Measurements from ENCODE around the gene WSCD1.

WSCD1 gene

GRCh38 chr17:6048486-6048885, 21.7 kb upstream of the WSCD1 start:
- Histone ChIP-seq H3K27ac (ENCODE audit: low read length) (no peak overlapping the region), H3K4me2 (ENCODE audit: low read length) (no peak overlapping the region), H3K9me3 (ENCODE audit: insufficient read depth, low read length) (no peaks in the 10 kb centered on the region), H4K20me1 (ENCODE audit: insufficient read depth, low read length) (no peaks in the 10 kb centered on the region), H3K4me1 (ENCODE audit: low read length) (no peaks in the 10 kb centered on the region), H3K36me3 (replicated peaks; ENCODE audit: low read depth, low read length) (no peaks in the 10 kb centered on the region), H2AFZ (ENCODE audit: low read depth, low read length) (no peak overlapping the region), H3K79me2 (ENCODE audit: low read length) (no peaks in the 10 kb centered on the region), H3K9ac (ENCODE audit: low read length) (no peak overlapping the region), H3K27me3 (ENCODE audit: low read depth, low read length) (no peaks in the 10 kb centered on the region), H3K4me3 (ENCODE audit: low read length) (no peak overlapping the region)
- TF ChIP-seq EZH2phosphoT487 (IDR thresholded peaks at IDR 0.05; ENCODE audit: low read depth) (no peak), CTCF (IDR thresholded peaks at IDR 0.05; ENCODE audit: low read depth, low read length) (no peak)

- H3K27ac ChIP-seq (ENCODE audit: low read length): no peak overlapping the region
- no peaks in the 10 kb centered on the region for H3K4me1 ChIP-seq (ENCODE audit: low read length)
- H2AFZ ChIP-seq (ENCODE audit: low read depth, low read length): no peak overlapping the region
- no peaks in the 10 kb centered on the region for H3K9me3 ChIP-seq (ENCODE audit: insufficient read depth, low read length)
- H3K36me3 ChIP-seq (replicated peaks; ENCODE audit: low read depth, low read length): no peaks in the 10 kb centered on the region
- no peak overlapping the region for H3K9ac ChIP-seq (ENCODE audit: low read length)
- H3K4me2 ChIP-seq (ENCODE audit: low read length): no peak overlapping the region
- no peaks in the 10 kb centered on the region for H4K20me1 ChIP-seq (ENCODE audit: insufficient read depth, low read length)
- TF ChIP-seq CTCF (IDR thresholded peaks at IDR 0.05; ENCODE audit: low read depth, low read length): no peak
- TF ChIP-seq EZH2phosphoT487 (IDR thresholded peaks at IDR 0.05; ENCODE audit: low read depth): no peak
- no peaks in the 10 kb centered on the region for H3K27me3 ChIP-seq (ENCODE audit: low read depth, low read length)
- no peak overlapping the region for H3K4me3 ChIP-seq (ENCODE audit: low read length)
- no peaks in the 10 kb centered on the region for H3K79me2 ChIP-seq (ENCODE audit: low read length)
These were observed 17.3 kb upstream of the WSCD1 start for GRCh38 chr17:6052926-6053325.

- H3K27me3 ChIP-seq (ENCODE audit: low read depth, low read length): no peaks in the 10 kb centered on the region
These were observed 15.8 kb upstream of the WSCD1 start for GRCh38 chr17:6054372-6054771.

GRCh38 chr17:6056104-6056503, 14.1 kb upstream of the WSCD1 start:
- no peak overlapping the region for H3K4me2 ChIP-seq (ENCODE audit: low read length)
- H3K27ac ChIP-seq (ENCODE audit: low read length): no peak overlapping the region
- H3K79me2 ChIP-seq (ENCODE audit: low read length): no peaks in the 10 kb centered on the region

More at GRCh38 chr17:6054372-6054771, 15.8 kb upstream of the WSCD1 start:
- Histone ChIP-seq H3K4me2 (ENCODE audit: low read length) (no peak overlapping the region), H4K20me1 (ENCODE audit: insufficient read depth, low read length) (no peaks in the 10 kb centered on the region), H3K36me3 (replicated peaks; ENCODE audit: low read depth, low read length) (no peaks in the 10 kb centered on the region), H3K9me3 (ENCODE audit: insufficient read depth, low read length) (no peaks in the 10 kb centered on the region), H2AFZ (ENCODE audit: low read depth, low read length) (no peak overlapping the region), H3K9ac (ENCODE audit: low read length) (no peak overlapping the region), H3K27ac (ENCODE audit: low read length) (no peak overlapping the region), H3K4me3 (ENCODE audit: low read length) (no peak overlapping the region), H3K79me2 (ENCODE audit: low read length) (no peaks in the 10 kb centered on the region), H3K4me1 (ENCODE audit: low read length) (no peaks in the 10 kb centered on the region)
- TF ChIP-seq CTCF (IDR thresholded peaks at IDR 0.05; ENCODE audit: low read depth, low read length): no peak
- TF ChIP-seq EZH2phosphoT487 (IDR thresholded peaks at IDR 0.05; ENCODE audit: low read depth): no peak

More at GRCh38 chr17:6056104-6056503, 14.1 kb upstream of the WSCD1 start:
- H3K27me3 ChIP-seq (ENCODE audit: low read depth, low read length): no peaks in the 10 kb centered on the region
- no peaks in the 10 kb centered on the region for H4K20me1 ChIP-seq (ENCODE audit: insufficient read depth, low read length)
- no peaks in the 10 kb centered on the region for H3K36me3 ChIP-seq (replicated peaks; ENCODE audit: low read depth, low read length)
- no peak overlapping the region for H3K9ac ChIP-seq (ENCODE audit: low read length)
- H3K4me3 ChIP-seq (ENCODE audit: low read length): no peak overlapping the region
- H3K4me1 ChIP-seq (ENCODE audit: low read length): no peaks in the 10 kb centered on the region
- no peak for TF ChIP-seq CTCF (IDR thresholded peaks at IDR 0.05; ENCODE audit: low read depth, low read length)
- TF ChIP-seq EZH2phosphoT487 (IDR thresholded peaks at IDR 0.05; ENCODE audit: low read depth): no peak
- no peak overlapping the region for H2AFZ ChIP-seq (ENCODE audit: low read depth, low read length)
- H3K9me3 ChIP-seq (ENCODE audit: insufficient read depth, low read length): no peaks in the 10 kb centered on the region
